IMR-90 (cell line): ENCODE results near the gene DYNLT3.

Experiments used
- CTCF ChIP-seq: conservative IDR thresholded peaks from 2 replicates; pipeline ENCODE4 v1.5.1; 2012; ENCODE audit warnings: mild to moderate bottlenecking, low read depth, low read length, improper control_type of control experiment
- NFE2L2 ChIP-seq: fragments of 150-350 bp; IDR thresholded peaks from 2 replicates; pipeline ENCODE4 v1.6.1; 2016; ENCODE audit warnings: low read depth, mild to moderate bottlenecking, low read length
- POLR2A ChIP-seq: IDR thresholded peaks from 2 replicates; pipeline ENCODE4 v1.6.1; 2012; ENCODE audit warnings: mild to moderate bottlenecking, low read depth, low read length
- RAD21 ChIP-seq: IDR thresholded peaks from 2 replicates; pipeline ENCODE4 v1.6.1; 2012; ENCODE audit warnings: low read length, improper control_type of control experiment
- USF2 ChIP-seq: fragments of 150-350 bp; IDR thresholded peaks from 2 replicates; pipeline ENCODE4 v1.6.1; 2017; ENCODE audit warnings: mild to moderate bottlenecking, antibody characterized with exemption, low read length, low read depth

- no peak for TF ChIP-seq USF2
- TF ChIP-seq RAD21: no peak
- TF ChIP-seq POLR2A: no peak
- no peak for TF ChIP-seq CTCF
- no peak for TF ChIP-seq NFE2L2
These were observed 32.3 kb upstream of the DYNLT3 start for GRCh38 chrX:37879692-37880091.
